Neural crest cell (in vitro differentiated cells): ENCODE data around the gene PCDH9. TPM values are rescaled to one million over a fixed set of nuclear protein-coding genes. Genes with fewer than 3 reads are reported as not detected.

ENCODE experiments used
- DNase-seq: peaks from one replicate; pipeline ENCODE4 v3.0.0; 2021; ENCODE audit warnings: low read depth, mixed read lengths, low spot score
- H3K27ac Mint-ChIP-seq: one replicate; pipeline ENCODE4 v1.8.0; 2021; ENCODE audit warnings: mild to moderate bottlenecking, mixed read lengths; ENCODE audit not compliant: unreplicated experiment
- H3K27me3 Mint-ChIP-seq: 2 replicates; pipeline ENCODE4 v1.8.0; 2021; ENCODE audit warnings: low read depth, mild to moderate bottlenecking, mixed read lengths
- H3K36me3 Mint-ChIP-seq: 2 replicates; pipeline ENCODE4 v1.8.0; 2021; ENCODE audit warnings: low read depth, mild to moderate bottlenecking, mixed read lengths
- H3K4me1 Mint-ChIP-seq: 2 replicates; pipeline ENCODE4 v1.8.0; 2021; ENCODE audit warnings: mixed read lengths
- H3K4me3 Mint-ChIP-seq: one replicate; pipeline ENCODE4 v1.8.0; 2021; ENCODE audit warnings: mild to moderate bottlenecking, mixed read lengths
- H3K9me3 Mint-ChIP-seq: 2 replicates; pipeline ENCODE4 v1.8.0; 2021; ENCODE audit warnings: mixed read lengths
- CTCF ChIP-seq: fragments of 200-600 bp; sonication (generic); conservative IDR thresholded peaks from 2 replicates; pipeline ENCODE4 v1.5.0; 2021; ENCODE audit warnings: antibody characterized with exemption, mild to moderate bottlenecking
- total RNA-seq: library from RNA; stranded (reverse); gene quantifications from 2 replicates; pipeline ENCODE4 v1.2.1, GENCODE V29; 2021

The PCDH9 gene
- total RNA-seq, 1 donor from 2014 or later: 6.3 TPM

- no peaks in the 10 kb centered on the region for H3K27me3 Mint-ChIP-seq
- DNase-seq: no peak
- H3K27ac Mint-ChIP-seq: no peak overlapping the region
- no peak for TF ChIP-seq CTCF
- peak overlapping the region; percentile 16 for H3K4me3 Mint-ChIP-seq
- H3K4me1 Mint-ChIP-seq: peaks cover 19% of the 10 kb centered on the region
- no peaks in the 10 kb centered on the region for H3K9me3 Mint-ChIP-seq
- H3K36me3 Mint-ChIP-seq: no peaks in the 10 kb centered on the region
These were observed 5.1 kb upstream of the PCDH9 start for GRCh38 chr13:67235265-67235664.

GRCh38 chr13:67232384-67232783 is 2.2 kb upstream of the PCDH9 start:
- Mint-ChIP-seq H3K9me3 (no peaks in the 10 kb centered on the region), H3K36me3 (no peaks in the 10 kb centered on the region), H3K27me3 (peaks cover 2% of the 10 kb centered on the region), H3K4me3 (peak overlapping the region; percentile 76), H3K4me1 (peaks cover 23% of the 10 kb centered on the region), H3K27ac (no peak overlapping the region)
- TF ChIP-seq CTCF: no peak
- DNase-seq: no peak

DNA sequence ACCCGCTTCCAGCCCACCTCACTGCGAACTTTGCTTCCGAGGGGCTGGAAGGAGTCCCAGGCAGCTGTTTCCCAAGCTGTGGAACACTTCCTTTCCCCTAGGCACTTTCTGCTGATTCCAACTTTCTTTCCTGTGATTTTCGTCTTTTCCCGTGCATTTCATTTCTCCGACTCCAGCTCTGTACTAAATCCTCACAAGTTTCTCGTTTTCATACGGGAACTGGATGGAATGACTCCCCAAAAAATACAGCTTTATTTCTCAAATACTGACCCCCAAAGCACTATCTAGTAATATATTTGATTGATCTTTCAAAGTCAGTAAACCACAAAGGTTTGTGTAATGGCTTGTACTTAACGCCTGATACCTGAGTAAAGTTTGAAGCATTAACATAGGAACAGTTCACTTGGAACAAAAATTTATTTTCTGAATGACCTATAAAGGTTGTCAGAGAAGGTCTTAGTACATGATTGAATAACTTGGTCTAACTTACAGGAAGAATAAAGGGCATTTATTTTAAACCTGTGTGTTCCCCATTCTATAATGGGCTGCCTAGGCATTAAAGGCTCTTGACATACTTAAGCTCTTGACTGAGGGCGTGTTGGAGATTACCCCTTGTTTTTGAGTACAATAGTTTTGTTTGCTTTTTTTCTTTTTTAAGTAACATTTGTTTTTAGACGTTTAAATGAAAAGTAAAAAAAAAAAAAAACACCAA is 1.3 kb upstream of the PCDH9 start:
- Mint-ChIP-seq H3K36me3 (peaks cover 2% of the 10 kb centered on the region), H3K27ac (peak overlapping the region; percentile 5), H3K4me1 (peaks cover 21% of the 10 kb centered on the region), H3K4me3 (no peak overlapping the region), H3K27me3 (peaks cover 2% of the 10 kb centered on the region), H3K9me3 (no peaks in the 10 kb centered on the region)
- TF ChIP-seq CTCF: no peak
- no peak for DNase-seq

DNA sequence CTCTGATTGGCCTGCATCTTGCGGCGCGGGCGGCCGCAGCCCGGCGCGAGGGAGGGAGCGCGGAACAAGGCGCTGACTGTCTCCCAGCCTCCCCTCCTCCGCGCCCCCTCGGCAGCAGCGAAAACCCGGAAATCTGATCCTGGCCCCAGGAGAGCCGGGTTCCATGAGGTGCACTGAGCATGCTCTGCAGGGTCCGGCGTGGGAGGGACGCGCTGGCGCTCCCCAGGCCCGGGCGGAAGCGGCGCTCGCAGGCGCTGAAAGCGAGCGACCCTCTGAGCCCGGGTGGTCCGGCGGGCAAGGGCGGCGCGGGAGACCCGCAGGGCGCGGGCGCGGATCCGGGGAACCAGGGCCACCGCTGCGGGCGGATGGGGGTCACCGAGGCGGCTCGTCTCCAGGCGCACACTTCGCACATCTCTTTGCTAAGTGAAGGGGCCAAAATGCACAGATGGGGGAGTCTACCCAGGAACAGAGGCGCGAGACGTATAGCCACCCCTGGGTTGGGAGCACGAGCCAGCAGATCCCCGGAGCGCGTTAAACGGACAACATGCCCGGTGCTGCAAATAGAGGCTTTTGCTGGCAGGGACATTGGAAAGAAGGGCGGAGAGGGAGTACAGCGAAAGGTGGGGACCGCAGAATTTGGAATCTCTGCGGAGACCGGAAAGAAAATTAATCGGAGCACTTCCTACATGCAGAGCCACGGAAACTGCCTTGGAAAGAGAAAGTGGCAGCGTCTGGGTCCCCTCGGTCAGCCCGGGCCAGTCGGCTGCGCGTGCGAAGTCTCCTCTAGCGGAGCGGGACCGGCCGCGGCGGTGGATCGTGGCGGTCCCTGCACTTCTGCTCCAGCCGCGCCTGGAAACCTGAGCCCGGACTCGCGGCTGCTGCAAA is 510 bp upstream of the PCDH9 start:
- Mint-ChIP-seq H3K27ac (peak overlapping the region; percentile 5), H3K4me1 (peaks cover 21% of the 10 kb centered on the region), H3K9me3 (no peaks in the 10 kb centered on the region), H3K36me3 (peaks cover 2% of the 10 kb centered on the region), H3K27me3 (peaks cover 2% of the 10 kb centered on the region), H3K4me3 (no peak overlapping the region)
- no peak for TF ChIP-seq CTCF
- DNase-seq: peak; percentile 94

DNA sequence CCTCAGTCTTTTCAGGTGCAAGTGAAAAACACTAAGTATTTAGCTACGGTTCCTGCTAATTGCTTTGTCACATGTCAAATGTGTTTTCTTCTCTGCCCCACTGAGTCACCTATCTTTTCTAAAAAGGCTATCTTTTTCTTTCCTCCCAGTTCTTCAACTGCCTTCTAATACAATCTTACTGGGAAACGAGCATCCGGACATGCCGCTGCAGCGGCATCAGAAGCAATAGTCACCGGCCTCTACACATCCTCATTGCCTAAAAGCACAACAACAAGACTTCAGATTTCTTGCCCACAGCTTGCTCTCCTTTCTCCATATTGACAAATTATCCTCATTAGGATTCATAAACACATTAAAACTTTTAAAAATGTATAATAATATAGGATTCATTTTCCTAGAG is 1.2 kb downstream of the PCDH9 start:
- no peak overlapping the region for H3K4me3 Mint-ChIP-seq
- H3K9me3 Mint-ChIP-seq: no peaks in the 10 kb centered on the region
- H3K36me3 Mint-ChIP-seq: peaks cover 2% of the 10 kb centered on the region
- H3K27ac Mint-ChIP-seq: no peak overlapping the region
- peaks cover 2% of the 10 kb centered on the region for H3K27me3 Mint-ChIP-seq
- no peak for DNase-seq
- TF ChIP-seq CTCF: no peak
- H3K4me1 Mint-ChIP-seq: peaks cover 24% of the 10 kb centered on the region
